ENCODE results near the gene ANKUB1.
A peak's percentile ranks its signal among the peaks of the same experiment; 100 is the strongest.

Gene ANKUB1

GRCh38 chr3:149727656-149728055 lies 64.7 kb downstream of the ANKUB1 start:
- ChIA-PET CTCF (no interaction called here), POLR2A (no interaction called here)
- TF ChIP-seq FOXA1 (IDR thresholded peaks at IDR 0.05) = no peak
- TF ChIP-seq BHLHE40 (IDR thresholded peaks at IDR 0.05; ENCODE audit: borderline replicate concordance) = no peak
- no peak for TF ChIP-seq ZNF384 (IDR thresholded peaks at IDR 0.05)
- no peak for TF ChIP-seq TARDBP (IDR thresholded peaks at IDR 0.05)
- TF ChIP-seq PKNOX1 (IDR thresholded peaks at IDR 0.05) = no peak
- TF ChIP-seq HDGF (IDR thresholded peaks at IDR 0.05; ENCODE audit: borderline replicate concordance) = no peak
- TF ChIP-seq ELF4 (IDR thresholded peaks at IDR 0.05) = no peak
- no peak for TF ChIP-seq ARNT (IDR thresholded peaks at IDR 0.05)
- TF ChIP-seq CTBP1 (IDR thresholded peaks at IDR 0.05; ENCODE audit: borderline replicate concordance) = no peak
- no peak for TF ChIP-seq SP1 (IDR thresholded peaks at IDR 0.05)
- no peak for TF ChIP-seq FOXM1 (IDR thresholded peaks at IDR 0.05; ENCODE audit: borderline replicate concordance)
- no peak for TF ChIP-seq FOXK2 (IDR thresholded peaks at IDR 0.05)
- TF ChIP-seq L3MBTL2 (conservative IDR thresholded peaks at IDR 0.05) = no peak
- no peak for TF ChIP-seq NFRKB (IDR thresholded peaks at IDR 0.05)
- no peak for DNase-seq (ENCODE audit: extremely low spot score)

DNA sequence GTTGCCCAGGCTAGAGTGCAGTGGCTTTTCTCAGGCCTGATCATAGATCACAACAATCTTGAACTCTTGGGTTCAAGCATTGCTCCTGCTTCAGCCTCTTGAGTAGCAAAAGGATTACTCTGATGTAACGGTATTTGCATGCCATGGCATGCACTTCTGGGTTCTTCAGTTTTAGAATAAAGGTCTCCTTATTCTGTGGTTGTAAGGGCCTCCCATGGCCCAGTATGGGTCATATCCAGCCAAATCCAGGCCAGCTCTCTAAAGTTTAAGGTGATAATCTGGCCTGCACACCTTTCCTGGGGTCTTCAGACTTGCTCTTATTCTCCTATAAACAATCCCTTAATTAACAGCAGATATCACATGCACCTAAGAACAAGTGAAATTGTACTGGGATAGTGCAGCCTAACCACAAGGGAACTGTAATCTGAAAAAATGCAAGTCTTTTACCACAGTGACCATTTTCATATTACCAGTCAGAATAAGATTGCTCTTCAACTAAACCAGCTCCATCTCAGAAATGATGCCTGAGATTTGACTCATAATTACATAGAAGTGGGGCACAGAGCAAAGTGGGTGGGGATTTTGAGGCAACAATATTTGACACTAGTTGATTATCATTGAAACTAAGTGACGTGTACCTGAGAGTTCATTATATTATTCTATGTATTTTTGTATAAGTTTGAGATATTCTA lies 65.5 kb downstream of the ANKUB1 start:
- ChIA-PET CTCF (no interaction called here), POLR2A (interaction anchor here (0.8 kb wide), 1 partner anchor 25 kb away, joined by 3 read pairs; no protein-coding TSS in a partner anchor)
- DNase-seq (ENCODE audit: extremely low spot score) = no peak
- TF ChIP-seq ELF4 (IDR thresholded peaks at IDR 0.05) (no peak), FOXK2 (IDR thresholded peaks at IDR 0.05) (no peak), HDGF (IDR thresholded peaks at IDR 0.05; ENCODE audit: borderline replicate concordance) (no peak), SP1 (IDR thresholded peaks at IDR 0.05) (no peak), ARNT (IDR thresholded peaks at IDR 0.05) (no peak), BHLHE40 (IDR thresholded peaks at IDR 0.05; ENCODE audit: borderline replicate concordance) (no peak), NFRKB (IDR thresholded peaks at IDR 0.05) (no peak), FOXA1 (IDR thresholded peaks at IDR 0.05) (no peak), TARDBP (IDR thresholded peaks at IDR 0.05) (no peak), LEF1 (IDR thresholded peaks at IDR 0.05; ENCODE audit: borderline replicate concordance) (no peak), PKNOX1 (IDR thresholded peaks at IDR 0.05) (no peak), FOXM1 (IDR thresholded peaks at IDR 0.05; ENCODE audit: borderline replicate concordance) (no peak), CTBP1 (IDR thresholded peaks at IDR 0.05; ENCODE audit: borderline replicate concordance) (no peak), L3MBTL2 (conservative IDR thresholded peaks at IDR 0.05) (no peak), ZNF384 (IDR thresholded peaks at IDR 0.05) (no peak), SUZ12 (IDR thresholded peaks at IDR 0.05) (no peak)

DNA sequence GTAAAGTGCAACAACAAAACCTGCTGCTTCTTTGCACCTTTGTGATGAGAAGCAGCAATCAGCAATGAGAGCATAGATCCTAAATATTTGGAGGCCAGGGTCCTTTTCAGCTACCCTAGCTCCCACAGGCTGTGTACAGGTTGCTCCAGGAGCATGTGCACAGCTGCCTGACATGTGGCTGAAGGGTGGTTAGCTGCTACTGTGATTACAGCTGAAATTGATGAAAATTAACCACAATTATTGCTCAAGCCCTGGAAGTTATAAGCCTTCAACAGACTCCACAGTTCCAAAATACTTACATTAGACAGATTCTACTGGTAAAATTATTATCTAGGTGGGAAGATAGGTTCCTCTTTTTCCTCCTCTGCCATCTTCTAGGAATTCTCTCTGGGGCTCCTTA lies 68.6 kb downstream of the ANKUB1 start:
- no peak for TF ChIP-seq HDGF (IDR thresholded peaks at IDR 0.05; ENCODE audit: borderline replicate concordance)
- no peak for TF ChIP-seq NFRKB (IDR thresholded peaks at IDR 0.05)
- TF ChIP-seq ARNT (IDR thresholded peaks at IDR 0.05) = no peak
- TF ChIP-seq FOXA1 (IDR thresholded peaks at IDR 0.05) = no peak
- TF ChIP-seq LEF1 (IDR thresholded peaks at IDR 0.05; ENCODE audit: borderline replicate concordance) = no peak
- no peak for TF ChIP-seq PKNOX1 (IDR thresholded peaks at IDR 0.05)
- TF ChIP-seq SP1 (IDR thresholded peaks at IDR 0.05) = no peak
- TF ChIP-seq ZNF384 (IDR thresholded peaks at IDR 0.05) = no peak
- TF ChIP-seq FOXM1 (IDR thresholded peaks at IDR 0.05; ENCODE audit: borderline replicate concordance) = no peak
- no peak for TF ChIP-seq L3MBTL2 (conservative IDR thresholded peaks at IDR 0.05)
- TF ChIP-seq FOXK2 (IDR thresholded peaks at IDR 0.05) = no peak
- no peak for TF ChIP-seq BHLHE40 (IDR thresholded peaks at IDR 0.05; ENCODE audit: borderline replicate concordance)
- TF ChIP-seq SUZ12 (IDR thresholded peaks at IDR 0.05) = no peak
- TF ChIP-seq CTBP1 (IDR thresholded peaks at IDR 0.05; ENCODE audit: borderline replicate concordance) = no peak
- TF ChIP-seq ELF4 (IDR thresholded peaks at IDR 0.05) = no peak
- TF ChIP-seq TARDBP (IDR thresholded peaks at IDR 0.05) = no peak
- CTCF ChIA-PET = interaction anchor here (0.5 kb wide), 1 partner anchor 201 kb away, joined by 5 read pairs; no protein-coding TSS in a partner anchor
- POLR2A ChIA-PET = no interaction called here
- no peak for DNase-seq (ENCODE audit: extremely low spot score)

DNA sequence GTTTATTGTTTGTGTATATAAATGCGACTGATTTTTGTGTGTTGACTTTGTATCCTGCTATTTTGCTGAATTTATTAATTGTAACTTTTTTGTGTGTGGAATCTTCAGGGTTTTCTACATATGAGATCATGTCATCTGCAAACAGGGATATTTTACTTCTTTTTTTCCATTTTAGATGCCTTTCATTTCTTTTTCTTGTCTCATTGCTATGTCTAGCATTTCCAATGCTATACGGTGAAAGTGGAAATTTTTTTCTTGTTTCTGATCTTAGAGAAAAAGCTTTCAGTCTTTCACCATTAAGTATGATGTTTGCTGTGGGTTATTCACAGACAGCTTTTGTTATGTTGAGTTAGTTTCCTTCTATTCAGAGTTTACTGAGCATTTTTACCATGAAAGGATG lies 71.4 kb downstream of the ANKUB1 start:
- TF ChIP-seq NFRKB (IDR thresholded peaks at IDR 0.05) (no peak), PKNOX1 (IDR thresholded peaks at IDR 0.05) (no peak), FOXM1 (IDR thresholded peaks at IDR 0.05; ENCODE audit: borderline replicate concordance) (no peak)
- POLR2A ChIA-PET = no interaction called here
- CTCF ChIA-PET = interaction anchor here (0.6 kb wide), 1 partner anchor 202 kb away, joined by 3 read pairs; no protein-coding TSS in a partner anchor
- DNase-seq (ENCODE audit: extremely low spot score) = no peak

GRCh38 chr3:149717391-149718056 lies 74.8 kb downstream of the ANKUB1 start:
- CTCF ChIA-PET = interaction anchor here (0.5 to 1.9 kb wide), 8 partner anchors 12 to 1061 kb away, joined by 3 to 8 read pairs (median 3); no protein-coding TSS in a partner anchor
- no peak for TF ChIP-seq FOXK2 (IDR thresholded peaks at IDR 0.05)
- TF ChIP-seq L3MBTL2 (conservative IDR thresholded peaks at IDR 0.05) = peak; percentile 38; the same call in 1 of the 2 replicates
- peak; percentile 58 for DNase-seq (ENCODE audit: extremely low spot score)
- POLR2A ChIA-PET = no interaction called here
